ENCODE data around the gene FBRS.

Gene FBRS

GRCh38 chr16:30645727-30646126, 12.5 kb upstream of the FBRS start:
- DNase-seq: no peak

DNA sequence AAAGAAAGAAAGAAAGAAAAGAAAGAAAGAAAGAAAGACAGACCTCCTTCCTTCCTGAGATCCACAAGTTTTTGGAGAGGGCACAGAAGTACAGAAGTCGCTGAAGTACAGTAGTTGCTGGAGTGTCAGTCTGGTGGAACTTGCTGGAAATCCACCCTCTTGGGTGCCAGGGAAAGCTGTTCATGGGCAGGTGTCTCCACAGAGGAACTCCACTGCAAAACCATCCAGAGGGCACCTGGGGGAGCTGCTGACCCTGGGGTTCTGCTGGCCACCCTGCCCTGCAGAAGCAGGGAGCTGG, 11.0 kb upstream of the FBRS start:
- DNase-seq: no peak

GRCh38 chr16:30649725-30650368, 8.4 kb upstream of the FBRS start:
- no peak for DNase-seq

GRCh38 chr16:30650369-30651123, 7.7 kb upstream of the FBRS start, which contains the start of gene PRR14:
Gene PRR14 (plus strand): TSS chr16:30650960. CDS start chr16:30651646, 686 bp downstream.
- peak; percentile 99 for DNase-seq

DNA sequence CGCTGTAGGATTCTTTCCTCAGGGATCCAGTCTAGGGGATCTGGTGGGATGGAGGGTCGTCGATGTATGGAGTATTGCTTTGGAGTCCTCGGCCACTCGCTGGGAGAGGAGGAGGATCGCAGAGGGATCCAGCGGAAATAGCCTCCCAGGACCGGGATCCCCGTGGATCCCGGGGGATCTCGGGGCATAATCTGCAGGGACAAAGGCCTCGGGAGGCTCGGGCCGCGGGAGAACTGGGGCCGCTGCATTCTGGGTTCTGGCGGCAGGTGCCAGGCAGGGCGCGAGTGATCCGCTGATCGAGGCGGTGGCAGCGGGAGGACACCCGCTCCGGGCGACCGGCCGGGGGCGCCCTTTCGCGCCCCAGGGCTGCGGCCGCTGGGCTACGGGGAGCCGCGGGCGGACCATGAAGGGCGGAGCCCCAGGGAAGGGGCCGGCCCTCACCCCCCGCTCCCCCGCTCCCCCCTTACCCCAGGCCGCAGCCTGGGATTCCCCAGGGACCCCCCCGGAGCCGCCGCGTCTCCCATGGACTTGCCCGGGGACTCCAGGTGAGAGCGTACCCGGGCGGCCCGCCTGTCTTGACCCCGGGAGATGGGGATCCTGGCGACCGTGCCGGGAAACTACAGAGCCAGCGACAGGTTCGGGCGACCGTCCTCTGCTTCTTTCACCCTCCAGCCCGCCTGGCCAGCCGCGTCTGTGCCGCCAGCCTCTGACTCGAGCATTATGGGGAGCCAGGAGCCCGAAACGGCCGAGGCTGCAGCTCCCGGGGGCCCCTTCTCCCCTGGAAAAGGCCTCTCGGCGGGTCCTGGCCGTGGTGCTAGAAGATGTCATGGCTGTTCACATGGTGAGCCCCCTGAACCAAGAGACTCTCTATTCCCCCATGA, 6.9 kb upstream of the FBRS start:
- no peak for DNase-seq

- no peak for DNase-seq
These were observed 6.3 kb upstream of the FBRS start for GRCh38 chr16:30652005-30652296.

DNA sequence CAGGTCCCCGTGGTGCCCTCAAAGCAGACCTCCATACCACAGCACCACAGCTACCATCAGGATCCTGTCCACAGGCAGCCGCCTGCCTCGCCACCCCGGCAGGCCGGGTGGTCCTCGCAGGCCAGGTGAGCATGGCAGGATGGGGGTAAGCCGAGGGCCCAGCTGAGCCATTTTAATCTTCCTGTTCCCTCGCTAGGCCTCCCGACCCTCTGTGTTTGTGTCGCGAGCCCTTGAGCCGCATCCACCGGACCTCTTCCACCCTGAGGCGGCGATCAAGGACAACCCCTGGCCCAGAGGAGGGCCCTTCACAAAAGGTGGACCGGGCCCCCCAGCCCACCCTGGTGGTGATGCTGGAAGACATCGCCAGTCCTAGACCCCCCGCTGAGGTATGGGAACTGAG, 5.5 kb upstream of the FBRS start:
- DNase-seq: no peak

DNA sequence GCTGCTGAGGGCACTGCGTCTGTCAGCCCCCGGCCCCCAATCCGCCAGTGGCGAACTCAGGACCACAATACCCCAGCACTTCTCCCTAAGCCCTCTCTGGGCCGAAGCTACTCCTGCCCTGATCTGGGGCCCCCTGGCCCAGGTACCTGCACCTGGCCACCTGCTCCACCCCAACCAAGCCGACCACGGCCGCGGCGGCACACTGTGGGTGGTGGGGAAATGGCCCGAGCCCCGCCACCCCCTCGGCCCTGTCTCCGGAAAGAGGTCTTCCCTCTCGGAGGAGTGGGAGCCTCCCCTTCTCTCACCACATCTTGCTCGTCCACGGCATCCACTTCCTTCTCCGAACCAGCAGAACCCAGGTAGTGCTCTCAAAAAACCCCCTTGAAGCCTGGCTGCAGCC, 3.4 kb upstream of the FBRS start:
- DNase-seq: no peak

GRCh38 chr16:30655815-30656347, 2.4 kb upstream of the FBRS start:
- DNase-seq: no peak

DNA sequence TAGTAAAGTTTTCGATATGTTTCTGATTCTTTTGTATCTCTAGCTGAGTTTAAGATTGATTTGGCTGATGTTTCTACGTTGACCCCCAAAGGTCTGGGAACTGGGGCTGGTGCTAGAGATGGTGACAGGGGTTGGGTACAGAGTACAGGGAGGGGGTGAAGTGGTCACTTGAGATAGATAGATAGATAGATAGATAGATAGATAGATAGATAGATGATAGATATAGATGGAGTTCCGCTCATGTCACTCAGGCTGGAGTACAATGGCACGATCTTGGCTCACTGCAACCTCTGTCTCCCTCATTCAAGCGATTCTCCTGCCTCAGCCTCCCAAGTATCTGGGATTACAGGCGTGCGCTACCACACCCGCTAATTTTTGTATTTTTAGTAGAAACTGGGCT, 1.8 kb upstream of the FBRS start:
- no peak for DNase-seq

DNA sequence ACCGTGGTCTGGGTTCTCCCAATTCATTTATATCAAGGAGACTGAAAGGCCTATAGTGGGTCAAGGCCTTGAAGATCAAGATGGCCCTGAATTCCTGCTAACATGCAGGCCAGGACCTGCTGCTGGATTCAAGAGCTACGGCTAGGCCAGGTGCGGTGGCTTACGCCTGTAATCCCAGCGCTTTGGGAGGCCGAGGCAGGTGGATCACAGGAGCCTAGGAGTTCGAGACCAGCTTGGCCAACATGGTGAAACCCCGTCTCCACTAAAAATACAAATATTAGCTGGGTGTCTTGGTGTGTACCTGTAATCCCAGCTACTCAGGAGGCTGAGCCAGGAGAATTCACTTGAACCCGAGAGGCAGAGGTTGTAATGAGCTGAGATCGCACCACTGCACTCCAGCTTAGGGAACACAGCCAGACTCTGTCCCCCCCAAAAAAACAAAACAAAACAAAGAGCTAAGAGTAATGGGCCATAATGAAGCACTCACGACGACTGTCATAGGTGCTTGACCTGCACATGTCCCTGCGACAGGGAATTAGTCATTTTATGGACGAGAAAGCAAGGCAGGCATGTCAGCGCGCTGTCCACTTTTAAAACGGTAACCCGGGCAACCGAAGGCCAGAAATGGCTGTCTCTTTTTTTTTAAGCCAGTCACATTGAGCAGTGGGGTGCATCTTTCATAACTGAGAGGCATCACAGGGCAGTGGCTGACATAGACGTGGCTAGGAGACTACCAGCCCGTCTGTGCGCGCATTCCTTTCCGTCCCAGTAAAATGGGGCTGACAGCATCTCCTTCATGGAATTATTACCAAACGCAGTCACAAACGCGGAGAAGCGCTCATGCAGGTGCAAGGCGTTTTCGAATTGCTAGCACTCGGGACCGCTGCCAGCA, 1.0 kb upstream of the FBRS start:
- DNase-seq: peak; percentile 64

DNA sequence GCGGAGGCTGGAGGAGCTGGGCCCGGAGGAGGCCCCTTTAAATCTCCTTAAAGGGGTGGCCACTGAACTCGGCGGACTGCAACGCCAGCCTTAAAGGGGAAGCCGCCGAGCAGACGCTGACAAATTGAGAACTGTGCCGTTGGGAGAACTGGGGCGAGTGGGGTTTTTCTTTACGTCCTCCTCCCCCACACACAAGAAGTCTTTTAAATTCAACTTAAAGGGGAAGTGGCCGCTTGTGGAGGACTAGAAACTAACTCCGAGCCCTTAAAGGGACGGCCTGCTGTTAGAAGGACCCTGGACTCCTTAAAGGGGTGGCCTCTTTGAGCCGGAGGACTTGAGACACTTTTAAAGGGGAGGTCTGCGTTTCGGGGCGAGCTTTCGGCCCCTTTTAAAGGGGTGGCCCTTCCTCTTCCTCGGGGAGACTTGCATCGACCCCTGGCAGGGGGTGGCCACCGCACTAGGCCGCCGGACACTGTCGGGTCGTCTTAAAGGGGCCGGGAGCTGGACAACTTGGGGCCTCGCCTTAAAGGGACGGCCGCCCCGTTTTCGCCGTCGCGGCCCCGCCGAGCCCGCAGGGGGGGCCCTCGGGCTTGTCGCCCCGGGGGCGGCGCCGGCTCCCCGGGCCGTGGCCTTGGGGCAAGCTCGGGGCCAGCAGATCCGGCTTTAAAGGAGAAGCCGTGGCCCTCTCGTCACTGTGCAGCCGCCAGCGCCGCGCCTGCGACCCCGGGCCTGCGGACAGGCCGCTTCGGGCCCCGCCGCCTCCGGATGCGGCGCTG, 688 bp downstream of the FBRS start:
- DNase-seq: peak; percentile 94

DNA sequence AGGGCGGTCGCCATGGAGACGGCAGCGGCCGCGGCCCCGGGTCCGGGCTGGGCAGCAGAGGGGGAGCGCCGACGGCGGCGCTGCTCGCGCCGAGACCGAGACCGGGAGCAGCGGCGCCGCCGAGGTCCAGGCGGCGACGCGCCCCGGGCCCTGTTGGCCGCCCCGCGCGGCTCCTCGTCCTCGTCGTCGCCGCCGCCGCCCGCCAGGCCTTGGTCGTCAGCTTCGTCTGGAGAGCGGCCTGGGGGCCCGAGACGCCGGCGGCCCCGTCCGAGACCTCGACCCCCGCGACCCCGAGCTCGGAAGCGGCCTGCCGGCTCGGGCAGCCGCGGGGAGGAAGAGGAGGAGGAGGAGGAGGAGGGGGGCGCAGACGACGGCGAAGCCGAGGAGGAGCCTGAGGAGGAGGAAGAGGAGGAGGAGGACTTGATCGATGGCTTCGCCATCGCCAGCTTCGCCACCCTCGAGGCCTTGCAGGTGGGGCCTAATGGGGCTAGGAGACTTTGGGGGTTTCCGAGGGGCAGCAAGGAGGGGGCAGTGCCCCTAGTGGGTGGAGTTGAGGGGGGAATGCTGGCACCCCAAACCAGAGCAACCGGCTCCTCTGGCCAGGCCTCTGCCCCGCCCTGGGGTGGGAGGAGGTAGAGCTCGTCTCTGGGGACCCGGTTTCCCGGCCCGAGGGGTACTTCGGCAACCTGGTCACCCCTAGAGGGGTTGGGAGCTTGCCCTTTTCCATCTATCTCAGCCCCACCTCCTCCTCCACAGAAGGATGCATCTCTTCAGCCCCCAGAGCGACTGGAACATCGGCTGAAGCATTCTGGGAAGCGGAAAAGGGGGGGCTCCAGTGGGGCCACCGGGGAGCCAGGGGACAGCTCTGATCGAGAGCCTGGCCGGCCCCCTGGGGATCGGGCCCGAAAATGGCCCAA, 1.5 kb downstream of the FBRS start:
- DNase-seq: no peak

- DNase-seq: no peak
These were observed 2.4 kb downstream of the FBRS start for GRCh38 chr16:30660424-30661261.

DNA sequence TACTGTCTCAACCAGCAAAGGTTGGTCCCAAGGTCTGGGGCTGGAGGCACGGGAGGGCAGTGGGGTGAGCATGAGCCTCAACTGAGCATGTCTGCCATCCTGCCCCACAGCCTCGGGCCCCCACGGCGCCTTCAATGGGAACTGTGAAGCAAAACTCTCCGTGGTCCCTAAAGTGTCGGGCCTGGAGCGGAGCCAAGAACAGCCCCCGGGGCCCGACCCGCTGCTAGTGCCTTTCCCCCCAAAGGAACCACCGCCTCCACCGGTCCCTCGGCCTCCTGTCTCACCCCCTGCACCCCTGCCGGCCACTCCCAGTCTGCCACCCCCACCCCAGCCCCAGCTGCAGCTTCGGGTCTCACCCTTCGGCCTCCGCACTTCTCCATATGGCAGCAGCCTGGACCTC, 4.2 kb downstream of the FBRS start:
- no peak for DNase-seq

DNA sequence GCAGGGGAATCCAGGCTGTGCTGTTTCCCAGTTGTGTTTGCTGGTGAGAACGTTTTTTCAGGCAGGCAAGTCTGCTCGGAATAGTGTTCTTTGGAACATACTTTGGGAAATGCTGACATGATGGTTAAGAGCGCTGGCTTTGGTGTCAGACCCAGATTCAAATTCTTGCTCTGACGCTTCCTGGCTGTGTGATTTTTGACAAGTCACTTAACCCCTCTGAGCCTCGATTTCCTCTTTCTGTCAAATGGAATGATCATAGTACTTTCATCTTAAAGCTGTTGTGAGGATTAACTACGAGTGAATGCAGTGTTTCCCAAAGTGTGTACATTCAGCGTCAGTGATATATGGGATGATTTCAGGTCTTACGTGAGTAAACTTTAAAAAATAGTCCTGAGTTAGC, 4.8 kb downstream of the FBRS start:
- DNase-seq: no peak

- no peak for DNase-seq
These were observed 5.6 kb downstream of the FBRS start for GRCh38 chr16:30663820-30664219.

DNA sequence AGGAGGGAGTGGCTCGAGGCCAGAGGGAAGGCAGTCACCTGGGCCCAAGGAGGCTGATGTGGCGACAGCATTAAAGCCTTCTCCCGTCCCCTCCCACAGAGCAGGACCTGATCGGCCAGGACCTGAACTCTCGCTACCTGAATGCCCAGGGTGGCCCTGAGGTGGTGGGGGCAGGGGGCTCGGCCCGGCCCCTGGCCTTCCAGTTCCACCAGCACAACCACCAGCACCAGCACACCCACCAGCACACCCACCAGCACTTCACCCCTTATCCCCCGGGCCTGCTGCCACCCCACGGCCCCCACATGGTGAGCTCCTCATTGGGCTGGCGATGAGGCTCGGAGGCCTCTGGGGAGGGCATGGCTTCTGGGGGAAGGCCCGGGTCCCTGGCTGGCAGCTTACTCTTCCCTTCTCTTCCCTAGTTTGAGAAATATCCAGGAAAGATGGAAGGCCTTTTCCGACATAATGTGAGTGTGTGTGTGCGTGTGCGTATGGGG, 6.4 kb downstream of the FBRS start:
- no peak for DNase-seq

DNA sequence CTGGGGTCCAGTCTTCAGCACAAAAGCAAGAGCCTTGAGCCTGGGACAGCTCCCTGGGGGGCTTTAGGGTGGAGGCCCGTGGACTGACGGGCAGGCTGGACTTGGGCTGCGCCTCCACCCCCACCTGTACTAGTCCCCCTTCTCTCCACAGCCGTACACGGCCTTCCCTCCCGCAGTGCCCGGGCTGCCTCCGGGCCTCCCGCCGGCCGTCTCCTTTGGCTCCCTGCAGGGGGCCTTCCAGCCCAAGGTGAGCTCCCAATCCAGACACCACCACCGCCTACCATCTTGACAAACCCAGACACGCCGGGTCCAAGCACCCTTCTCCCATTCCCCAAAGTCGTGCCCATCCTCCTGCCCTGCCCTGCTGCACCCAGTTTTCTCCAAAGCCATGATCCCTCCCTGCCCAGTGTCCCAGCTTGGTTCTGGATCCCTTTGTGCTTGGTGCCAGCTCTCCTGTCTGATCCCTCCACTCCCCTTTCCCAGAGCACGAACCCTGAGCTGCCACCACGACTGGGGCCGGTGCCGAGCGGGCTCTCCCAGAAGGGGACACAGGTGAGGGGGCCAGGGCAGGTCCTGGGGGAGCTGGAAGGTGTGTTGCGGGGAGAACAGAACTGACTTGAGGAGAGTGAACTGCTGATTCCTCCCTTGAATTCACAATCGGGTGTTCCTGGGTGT, 7.1 kb downstream of the FBRS start:
- no peak for DNase-seq

All from DMS79 (cell line).